Body of pancreas (tissue), 4 donors: ENCODE measurements around the gene PWWP2B.

ENCODE experiments used
- CTCF ChIP-seq, 7 experiments: fragments of 450-650 bp in 4 of 7; fragments of 200-600 bp in 3 of 7; sonication (generic) in 3 of 7; IDR thresholded peaks; one replicate each; pipeline ENCODE4 v1.5.1; 2016 to 2019; ENCODE audit warnings: antibody characterized with exemption in 7 of 7
- POLR2A ChIP-seq, 3 donors: fragments of 450-650 bp; IDR thresholded peaks; one replicate each; pipeline ENCODE4 v1.6.1; 2016; ENCODE audit warnings: antibody characterized with exemption in 3 of 3, mild to moderate bottlenecking in 2 of 3

- TF ChIP-seq POLR2A (IDR thresholded peaks at IDR 0.05): no peak
- TF ChIP-seq CTCF (IDR thresholded peaks at IDR 0.05): no peak
Measured at GRCh38 chr10:132376394-132376851, 20.6 kb upstream of the PWWP2B start.
